Gastrocnemius medialis (tissue), 4 donors: ENCODE measurements around the gene TUBAL3.

Experiments used
- CTCF ChIP-seq, 5 experiments: fragments of 450-650 bp in 3 of 5; fragments of 200-600 bp in 2 of 5; sonication (generic) in 2 of 5; IDR thresholded peaks in 4 of 5; conservative IDR thresholded peaks in 1 of 5; 1 replicate in 4 of 5; 2 replicates in 1 of 5; pipeline ENCODE4 v1.5.1; 2016 to 2019; ENCODE audit warnings: antibody characterized with exemption in 5 of 5, mild to moderate bottlenecking in 3 of 5, moderate library complexity in 3 of 5
- POLR2A ChIP-seq, 2 donors: fragments of 450-650 bp; IDR thresholded peaks; one replicate each; pipeline ENCODE4 v1.6.1; 2017; ENCODE audit warnings: antibody characterized with exemption in 2 of 2, mild to moderate bottlenecking in 2 of 2, moderate library complexity in 2 of 2

DNA sequence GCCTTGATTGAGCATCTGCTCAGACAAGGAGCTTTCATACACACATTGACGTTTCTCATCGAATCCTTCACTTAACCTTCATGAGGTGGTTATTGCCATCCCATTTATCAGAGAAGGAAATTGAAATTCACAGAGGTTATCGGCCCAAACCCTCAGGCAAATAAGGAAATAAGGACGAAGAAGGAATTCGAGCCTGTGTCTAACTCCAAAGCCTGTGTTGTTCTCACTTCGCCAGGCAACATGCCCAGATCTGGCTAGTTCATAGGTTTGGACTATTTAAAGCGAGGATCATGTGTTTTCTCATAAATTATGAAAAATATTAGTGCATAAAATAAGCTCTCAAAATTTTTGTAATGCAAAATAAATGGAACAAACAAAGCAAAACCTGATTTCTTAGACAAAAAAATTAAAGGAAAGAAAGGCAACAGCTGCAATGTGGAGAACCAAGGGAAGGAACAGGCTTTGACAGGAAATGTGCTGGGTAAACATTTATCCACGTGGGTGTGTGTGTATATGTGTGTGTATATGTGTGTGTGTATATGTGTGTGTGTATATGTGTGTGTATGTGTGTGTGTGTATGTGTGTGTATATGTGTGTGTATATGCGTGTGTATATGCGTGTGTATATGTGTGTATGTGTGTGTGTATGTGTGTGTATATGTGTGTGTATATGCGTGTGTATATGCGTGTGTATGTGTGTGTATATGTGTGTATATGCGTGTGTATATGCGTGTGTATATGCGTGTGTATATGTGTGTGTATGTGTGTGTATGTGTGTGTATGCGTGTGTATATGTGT is 35.1 kb downstream of the TUBAL3 start:
- TF ChIP-seq CTCF (IDR thresholded peaks at IDR 0.05 in 4 of 5, conservative IDR thresholded peaks at IDR 0.05 in 1 of 5) (no peak), POLR2A (IDR thresholded peaks at IDR 0.05) (no peak)
